ENCODE results near the gene MRPL4.
"Not testable (repeated sequence)": the region's sequence is repeated elsewhere in the genome, so short reads cannot be mapped to it uniquely, and the experiment has no call there.

MRPL4 gene

DNA sequence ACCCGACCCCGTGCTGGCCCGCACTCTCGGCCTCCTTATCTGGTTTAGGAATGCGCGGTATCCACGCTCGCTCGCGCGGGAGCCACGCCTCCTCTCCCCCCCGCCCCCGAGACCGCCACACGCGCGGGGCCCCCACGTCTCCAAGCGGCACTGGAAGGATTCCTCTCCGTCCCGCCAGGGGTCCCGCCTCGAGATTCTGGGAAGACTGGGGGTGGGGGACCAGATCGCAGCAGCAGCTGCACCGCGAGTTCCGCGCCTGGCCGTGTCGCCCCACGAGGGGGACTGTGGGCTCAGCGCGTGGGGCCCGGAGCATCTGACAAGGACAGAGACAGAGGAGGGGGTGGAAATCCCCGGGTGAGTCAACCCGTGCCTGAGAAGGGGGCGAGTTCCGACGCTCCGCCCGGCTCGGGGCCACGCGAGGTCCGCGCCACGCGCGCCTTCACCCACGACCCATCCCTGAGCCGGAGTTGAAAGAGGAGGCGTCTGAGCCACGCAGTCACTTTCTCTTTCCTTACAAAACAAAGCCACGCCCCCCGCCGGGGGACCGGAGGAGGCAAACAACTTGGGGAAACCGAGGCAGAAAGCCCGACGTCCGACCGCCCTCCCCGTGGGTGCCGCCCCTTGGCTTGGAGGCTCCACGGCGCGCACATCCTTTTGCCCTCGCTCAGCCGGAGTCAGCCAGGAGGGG is 21.7 kb upstream of the MRPL4 start:
- no peak for DNase-seq (ENCODE audit: low read depth in 2 of 3, low spot score in 2 of 3)

- peak; percentile 34 to 58 (median 52) for DNase-seq (ENCODE audit: low read depth in 2 of 3, low spot score in 2 of 3)
Observed at GRCh38 chr19:10230861-10231611, 21.0 kb upstream of the MRPL4 start, which contains the start of gene S1PR2. TSS of gene S1PR2 (minus strand) at chr19:10231331. CDS start at chr19:10224905, 6,426 bp downstream.

GRCh38 chr19:10231612-10232228 is 20.3 kb upstream of the MRPL4 start:
- no peak for DNase-seq (ENCODE audit: low read depth in 2 of 3, low spot score in 2 of 3)

DNA sequence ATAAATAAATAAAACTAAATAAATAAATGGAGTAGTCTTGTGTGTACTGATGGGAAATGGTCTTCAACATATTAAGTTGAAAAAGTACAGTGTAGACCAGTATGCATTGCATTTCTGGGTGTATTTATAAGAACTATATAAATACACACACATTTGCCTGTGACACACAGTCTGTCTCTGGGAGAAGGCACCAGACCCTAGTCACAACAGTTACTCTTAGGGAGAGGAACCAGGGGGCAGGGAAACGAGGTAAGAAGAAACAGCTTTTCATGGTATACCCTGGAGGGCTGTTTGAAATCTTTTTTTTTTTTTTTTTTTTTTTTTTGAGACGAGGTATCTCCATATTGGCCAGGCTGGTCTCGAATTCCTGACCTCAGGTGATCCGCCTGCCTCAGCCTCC is 18.1 kb upstream of the MRPL4 start:
- no peak for DNase-seq (ENCODE audit: low read depth in 2 of 3, low spot score in 2 of 3)

DNA sequence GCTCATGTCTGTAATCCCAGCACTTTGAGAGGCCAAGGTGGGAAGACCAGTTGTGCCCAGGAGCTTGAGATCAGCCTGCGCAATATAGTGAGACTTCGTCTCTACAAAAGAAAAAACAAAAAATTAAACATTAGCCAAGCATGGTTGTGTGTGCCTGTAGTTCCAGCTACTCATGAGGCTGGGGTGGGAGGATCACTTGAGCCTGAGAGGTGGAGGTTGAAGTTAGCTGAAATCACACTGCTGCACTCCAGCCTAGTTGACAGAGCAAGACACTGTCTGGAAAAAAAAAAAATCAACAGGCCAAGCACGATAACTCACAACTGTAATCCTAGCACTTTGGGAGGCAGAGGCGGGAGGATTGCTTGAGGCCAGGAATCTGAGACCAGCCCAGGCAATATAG is 17.0 kb upstream of the MRPL4 start:
- no peak for DNase-seq (ENCODE audit: low read depth in 2 of 3, low spot score in 2 of 3)

DNA sequence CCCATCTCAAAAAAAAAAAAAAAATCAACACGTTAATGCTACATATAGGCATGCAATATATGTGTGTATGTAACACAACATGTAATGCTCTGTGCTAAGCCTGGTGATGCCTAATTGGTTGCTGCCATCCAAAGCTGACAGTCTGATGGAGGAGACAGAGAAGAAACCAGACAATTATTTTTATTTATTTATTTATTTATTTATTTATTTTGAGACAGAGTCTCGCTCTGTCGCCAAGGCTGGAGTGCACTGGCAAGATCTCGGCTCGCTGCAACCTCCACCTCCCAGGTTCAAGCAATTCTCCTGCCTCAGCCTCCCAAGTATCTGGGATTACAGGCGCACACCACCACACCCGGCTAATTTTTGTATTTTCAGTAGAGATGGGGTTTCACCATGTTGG is 16.6 kb upstream of the MRPL4 start:
- DNase-seq (ENCODE audit: low read depth in 2 of 3, low spot score in 2 of 3), result not testable (repeated sequence)

GRCh38 chr19:10237702-10238101 is 14.3 kb upstream of the MRPL4 start:
- DNase-seq (ENCODE audit: low read depth in 2 of 3, low spot score in 2 of 3), result no peak

- no peak for DNase-seq (ENCODE audit: low read depth in 2 of 3, low spot score in 2 of 3)
Observed at GRCh38 chr19:10238172-10238783, 13.7 kb upstream of the MRPL4 start.

DNA sequence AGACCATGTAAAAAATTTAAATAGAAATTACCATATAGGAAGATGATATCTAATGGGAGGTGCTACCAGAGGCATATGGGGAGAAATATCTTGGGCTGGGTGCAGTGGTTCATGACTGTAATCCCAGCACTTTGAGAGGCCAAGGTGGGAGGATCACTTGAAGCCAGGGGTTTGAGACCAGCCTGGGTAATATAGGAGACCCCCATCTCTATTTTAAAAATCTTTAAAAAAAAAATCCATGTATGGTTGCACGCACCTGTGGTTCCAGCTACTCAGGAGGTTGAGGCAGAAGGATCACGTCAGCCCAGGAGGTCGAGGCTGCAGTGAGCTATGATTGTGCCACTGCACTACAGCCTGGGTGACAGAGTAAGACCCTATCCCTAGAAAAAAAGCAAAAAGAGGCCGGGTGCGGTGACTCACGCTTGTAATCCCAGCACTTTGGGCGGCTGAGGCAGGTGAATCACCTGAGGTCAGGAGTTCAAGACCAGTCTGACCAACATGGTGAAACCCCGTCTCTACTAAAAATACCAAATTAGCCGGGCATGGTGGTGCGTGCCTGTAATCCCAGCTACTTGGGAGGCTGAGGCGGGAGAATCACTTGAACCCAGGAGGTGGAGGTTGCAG is 10.1 kb upstream of the MRPL4 start:
- not testable (repeated sequence) for DNase-seq (ENCODE audit: low read depth in 2 of 3, low spot score in 2 of 3)

GRCh38 chr19:10243606-10244005 is 8.4 kb upstream of the MRPL4 start:
- no peak for DNase-seq (ENCODE audit: low read depth in 2 of 3, low spot score in 2 of 3)

DNA sequence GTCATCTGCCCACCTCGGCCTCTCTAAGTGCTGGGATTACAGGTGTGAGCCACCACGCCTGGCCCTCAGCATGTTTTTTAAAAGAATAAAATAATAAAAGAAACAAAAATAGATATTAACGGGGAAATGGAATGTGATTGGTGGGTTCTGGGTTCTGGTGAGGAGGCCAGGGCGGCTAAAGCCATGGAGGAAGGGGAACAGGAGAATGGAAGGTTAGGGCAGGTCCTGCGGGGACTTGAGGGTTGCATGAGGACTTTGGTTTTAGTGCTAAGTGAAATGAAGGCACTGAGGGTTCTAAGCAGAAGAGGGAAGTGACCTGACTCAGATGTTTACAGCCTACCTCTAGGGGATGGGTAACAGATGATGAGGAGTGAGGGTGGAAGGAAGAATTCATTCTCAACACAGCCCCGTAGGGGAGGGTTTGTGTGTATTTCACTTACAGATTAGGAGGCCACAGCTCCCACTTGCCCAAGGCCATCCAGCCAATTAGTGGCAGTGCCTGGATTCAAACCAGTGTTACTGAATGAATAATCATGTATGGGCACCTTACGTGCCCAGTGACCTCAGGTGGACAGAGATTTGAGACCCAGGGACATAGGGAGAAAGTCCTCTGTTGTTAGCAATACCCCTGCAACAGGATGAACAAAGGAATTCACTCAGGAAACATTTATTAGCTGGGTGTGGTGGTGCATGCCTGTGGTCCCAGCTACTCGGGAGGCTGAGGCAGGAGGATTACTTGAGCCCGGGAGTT is 6.7 kb upstream of the MRPL4 start:
- DNase-seq (ENCODE audit: low read depth in 2 of 3, low spot score in 2 of 3), result no peak

GRCh38 chr19:10246511-10246910 is 5.5 kb upstream of the MRPL4 start:
- no peak for DNase-seq (ENCODE audit: low read depth in 2 of 3, low spot score in 2 of 3)

GRCh38 chr19:10252707-10253106 is 693 bp downstream of the MRPL4 start:
- DNase-seq (ENCODE audit: low read depth in 2 of 3, low spot score in 2 of 3), result no peak

GRCh38 chr19:10254244-10254643 is 2.2 kb downstream of the MRPL4 start:
- DNase-seq (ENCODE audit: low read depth in 2 of 3, low spot score in 2 of 3), result no peak

DNA sequence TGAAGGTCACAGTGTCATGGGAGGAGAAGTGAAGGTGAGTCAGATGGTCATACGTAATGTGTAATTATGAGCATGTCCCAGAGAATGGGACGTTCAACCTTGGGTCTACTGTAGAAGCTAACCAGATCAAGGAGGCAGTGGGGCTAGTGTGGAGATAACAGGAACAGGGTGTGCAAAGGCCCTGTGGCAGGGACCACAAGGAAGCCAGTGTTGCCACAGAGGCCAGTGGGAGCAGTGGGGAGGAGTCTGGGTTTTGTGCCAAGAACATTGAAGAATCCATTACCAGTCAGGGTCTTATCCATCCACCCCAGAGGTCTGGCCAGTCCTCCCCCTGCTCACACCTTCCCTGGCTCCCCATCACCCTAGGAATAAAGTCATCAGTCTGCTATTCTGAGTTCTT is 3.3 kb downstream of the MRPL4 start:
- no peak for DNase-seq (ENCODE audit: low read depth in 2 of 3, low spot score in 2 of 3)

DNA sequence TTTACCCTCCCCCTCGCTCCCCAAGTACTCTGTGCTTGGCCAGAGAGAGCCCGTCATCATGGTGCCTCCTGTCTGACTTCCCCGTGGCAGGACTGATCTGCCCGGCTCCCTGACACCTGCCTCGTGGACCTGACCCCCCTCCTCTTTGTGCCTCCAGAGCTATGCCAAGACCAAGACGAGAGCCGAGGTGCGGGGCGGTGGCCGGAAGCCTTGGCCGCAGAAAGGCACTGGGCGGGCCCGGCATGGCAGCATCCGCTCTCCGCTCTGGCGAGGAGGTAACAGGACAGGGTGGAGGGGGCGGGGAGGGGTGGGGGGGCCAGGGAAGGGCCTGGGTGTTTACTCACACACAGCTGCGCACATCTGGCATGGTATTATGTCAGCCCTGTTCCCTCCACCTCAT is 4.5 kb downstream of the MRPL4 start:
- no peak for DNase-seq (ENCODE audit: low read depth in 2 of 3, low spot score in 2 of 3)

DNA sequence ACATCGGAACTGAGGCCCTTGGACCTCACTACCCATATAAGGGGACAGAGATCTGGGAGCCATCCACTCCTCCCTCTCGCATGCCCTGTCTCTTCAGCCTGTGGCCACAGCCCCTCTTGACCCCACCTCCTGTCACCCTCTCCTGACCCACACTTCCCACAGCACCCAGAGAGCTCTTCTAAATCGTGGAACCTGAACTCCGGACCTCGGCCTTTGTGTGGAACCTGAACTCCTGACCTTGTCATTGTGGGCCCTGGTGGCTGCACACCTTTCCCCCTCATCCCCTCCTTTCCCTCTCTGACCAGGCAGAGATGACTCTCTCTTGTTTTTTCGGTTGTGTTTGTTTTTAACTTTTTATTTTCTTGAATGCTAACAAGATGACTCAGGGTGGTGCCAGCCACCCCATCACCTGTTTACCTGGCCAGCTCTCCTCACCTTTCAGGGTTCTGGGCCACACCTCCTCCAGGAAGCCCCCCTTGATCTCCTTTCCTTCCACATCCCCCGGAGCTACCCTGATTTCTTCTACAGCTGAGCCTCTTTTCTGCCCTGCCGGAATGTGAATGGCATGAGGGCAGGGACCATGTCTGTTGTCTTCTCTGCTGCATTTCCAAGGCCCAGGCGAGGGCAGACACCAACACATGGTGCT is 5.1 kb downstream of the MRPL4 start:
- DNase-seq (ENCODE audit: low read depth in 2 of 3, low spot score in 2 of 3), result no peak

- no peak for DNase-seq (ENCODE audit: low read depth in 2 of 3, low spot score in 2 of 3)
Observed at GRCh38 chr19:10258080-10258710, 6.2 kb downstream of the MRPL4 start.

GRCh38 chr19:10259162-10259905 is 7.3 kb downstream of the MRPL4 start:
- DNase-seq (ENCODE audit: low read depth in 2 of 3, low spot score in 2 of 3), result peak; percentile 64 to 80 (median 72)

Data from activated CD8-positive, alpha-beta memory T cell treated with anti-CD3 and anti-CD28 coated beads for 48 hours (primary cell).